Left kidney (tissue), 8 donors: ENCODE results near the gene CCR3. TPM values are rescaled to one million over a fixed set of nuclear protein-coding genes. Genes with fewer than 3 reads are reported as not detected.
"Not testable (repeated sequence)": the region's sequence is repeated elsewhere in the genome, so short reads cannot be mapped to it uniquely, and the experiment has no call there.

Experiments used
- DNase-seq: peaks from one replicate; pipeline ENCODE4 v3.0.0-alpha.2; 2013
- long read RNA-seq, 8 donors: transcript quantifications; one replicate each; lab custom pipeline, GENCODE V29; 2026
- polyA plus RNA-seq: library from polyadenylated mRNA; unstranded; fragments of 120-200 nt; gene quantifications from one replicate; pipeline ENCODE4 v1.2.1, GENCODE V29; 2013; ENCODE audit not compliant: insufficient read length

The CCR3 gene
- polyA plus RNA-seq, result not detected
- long read RNA-seq, donor 1, result 0 reads
- long read RNA-seq, donor 2, result 0 reads
- long read RNA-seq, donor 3, result 0 reads
- long read RNA-seq, donor 4, result 0 reads
- long read RNA-seq, donor 5, result 0 reads
- long read RNA-seq, donor 6, result 0 reads
- long read RNA-seq, donor 7, result 0 reads
- long read RNA-seq, donor 8, result 0 reads

- no peak for DNase-seq
Measured at GRCh38 chr3:46242120-46242519, at the start of gene CCR3. Gene CCR3, plus strand, starts transcription at chr3:46242460. Its CDS starts 22,699 bp downstream, at chr3:46265159.

GRCh38 chr3:46192939-46193338 lies 49.3 kb upstream of the CCR3 start:
- no peak for DNase-seq

- DNase-seq, result no peak
Measured at GRCh38 chr3:46193436-46193835, 48.8 kb upstream of the CCR3 start.

- no peak for DNase-seq
Measured at GRCh38 chr3:46194868-46195553, 47.2 kb upstream of the CCR3 start.

GRCh38 chr3:46196261-46196957 lies 45.9 kb upstream of the CCR3 start:
- no peak for DNase-seq

GRCh38 chr3:46200211-46200610 lies 42.0 kb upstream of the CCR3 start:
- DNase-seq, result no peak

- DNase-seq, result no peak
Measured at GRCh38 chr3:46200790-46201189, 41.5 kb upstream of the CCR3 start.

GRCh38 chr3:46202535-46202934 lies 39.7 kb upstream of the CCR3 start:
- DNase-seq, result no peak

GRCh38 chr3:46203681-46204080 lies 38.6 kb upstream of the CCR3 start:
- DNase-seq, result no peak

GRCh38 chr3:46205286-46205960 lies 36.8 kb upstream of the CCR3 start:
- DNase-seq, result no peak

- no peak for DNase-seq
Measured at GRCh38 chr3:46206282-46207015, 35.8 kb upstream of the CCR3 start.

GRCh38 chr3:46207514-46207913 lies 34.7 kb upstream of the CCR3 start:
- not testable (repeated sequence) for DNase-seq

GRCh38 chr3:46208167-46208704 lies 34.0 kb upstream of the CCR3 start, which contains the start of gene CCR1:
Gene CCR1, minus strand, starts transcription at chr3:46208313. Its CDS starts 4,000 bp downstream, at chr3:46204313.
- no peak for DNase-seq

GRCh38 chr3:46209053-46209452 lies 33.2 kb upstream of the CCR3 start:
- DNase-seq, result no peak

GRCh38 chr3:46209746-46210470 lies 32.4 kb upstream of the CCR3 start:
- no peak for DNase-seq

GRCh38 chr3:46212101-46212500 lies 30.2 kb upstream of the CCR3 start:
- no peak for DNase-seq

GRCh38 chr3:46213201-46213600 lies 29.1 kb upstream of the CCR3 start:
- no peak for DNase-seq

- no peak for DNase-seq
Measured at GRCh38 chr3:46214751-46215352, 27.4 kb upstream of the CCR3 start.

- DNase-seq, result no peak
Measured at GRCh38 chr3:46215810-46216414, 26.3 kb upstream of the CCR3 start.

GRCh38 chr3:46218196-46218709 lies 24.0 kb upstream of the CCR3 start:
- DNase-seq, result no peak
